Activated naive CD4-positive, alpha-beta T cell treated with anti-CD3 and anti-CD28 coated beads, Interleukin-2, amount 10 ng/mL, durations not matched to agents 7 days and 5 days (primary cell): Measurements from ENCODE around the gene TAMM41.
A peak's percentile ranks its signal among the peaks of the same experiment; 100 is the strongest.
"Not testable (repeated sequence)": the region's sequence is repeated elsewhere in the genome, so short reads cannot be mapped to it uniquely, and the experiment has no call there.

Experiments used
- CTCF ChIA-PET: fragments of 350-600 bp; sonication (Branson Sonifier 250); formaldehyde crosslinking; loops from one replicate; lab custom pipeline; 2021; ENCODE audit warnings: antibody characterized with exemption; lab: Charles Lee
- DNase-seq: peaks from one replicate; pipeline ENCODE4 v3.0.0-alpha.2; 2020
- H3K27ac Mint-ChIP-seq: one replicate; pipeline ENCODE4 v1.8.0; 2021; ENCODE audit warnings: mild to moderate bottlenecking, moderate library complexity, mixed read lengths
- H3K27me3 Mint-ChIP-seq: one replicate; pipeline ENCODE4 v1.8.0; 2021; ENCODE audit warnings: mild to moderate bottlenecking, mixed read lengths
- H3K36me3 Mint-ChIP-seq: one replicate; pipeline ENCODE4 v1.8.0; 2021; ENCODE audit warnings: mixed read lengths
- H3K4me1 Mint-ChIP-seq: one replicate; pipeline ENCODE4 v1.8.0; 2021; ENCODE audit warnings: mixed read lengths
- H3K4me3 Mint-ChIP-seq: one replicate; pipeline ENCODE4 v1.8.0; 2021; ENCODE audit warnings: mild to moderate bottlenecking, moderate library complexity, mixed read lengths
- H3K9me3 Mint-ChIP-seq: one replicate; pipeline ENCODE4 v1.8.0; 2021; ENCODE audit warnings: mixed read lengths

The TAMM41 gene, protein sequence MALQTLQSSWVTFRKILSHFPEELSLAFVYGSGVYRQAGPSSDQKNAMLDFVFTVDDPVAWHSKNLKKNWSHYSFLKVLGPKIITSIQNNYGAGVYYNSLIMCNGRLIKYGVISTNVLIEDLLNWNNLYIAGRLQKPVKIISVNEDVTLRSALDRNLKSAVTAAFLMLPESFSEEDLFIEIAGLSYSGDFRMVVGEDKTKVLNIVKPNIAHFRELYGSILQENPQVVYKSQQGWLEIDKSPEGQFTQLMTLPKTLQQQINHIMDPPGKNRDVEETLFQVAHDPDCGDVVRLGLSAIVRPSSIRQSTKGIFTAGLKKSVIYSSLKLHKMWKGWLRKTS

DNA sequence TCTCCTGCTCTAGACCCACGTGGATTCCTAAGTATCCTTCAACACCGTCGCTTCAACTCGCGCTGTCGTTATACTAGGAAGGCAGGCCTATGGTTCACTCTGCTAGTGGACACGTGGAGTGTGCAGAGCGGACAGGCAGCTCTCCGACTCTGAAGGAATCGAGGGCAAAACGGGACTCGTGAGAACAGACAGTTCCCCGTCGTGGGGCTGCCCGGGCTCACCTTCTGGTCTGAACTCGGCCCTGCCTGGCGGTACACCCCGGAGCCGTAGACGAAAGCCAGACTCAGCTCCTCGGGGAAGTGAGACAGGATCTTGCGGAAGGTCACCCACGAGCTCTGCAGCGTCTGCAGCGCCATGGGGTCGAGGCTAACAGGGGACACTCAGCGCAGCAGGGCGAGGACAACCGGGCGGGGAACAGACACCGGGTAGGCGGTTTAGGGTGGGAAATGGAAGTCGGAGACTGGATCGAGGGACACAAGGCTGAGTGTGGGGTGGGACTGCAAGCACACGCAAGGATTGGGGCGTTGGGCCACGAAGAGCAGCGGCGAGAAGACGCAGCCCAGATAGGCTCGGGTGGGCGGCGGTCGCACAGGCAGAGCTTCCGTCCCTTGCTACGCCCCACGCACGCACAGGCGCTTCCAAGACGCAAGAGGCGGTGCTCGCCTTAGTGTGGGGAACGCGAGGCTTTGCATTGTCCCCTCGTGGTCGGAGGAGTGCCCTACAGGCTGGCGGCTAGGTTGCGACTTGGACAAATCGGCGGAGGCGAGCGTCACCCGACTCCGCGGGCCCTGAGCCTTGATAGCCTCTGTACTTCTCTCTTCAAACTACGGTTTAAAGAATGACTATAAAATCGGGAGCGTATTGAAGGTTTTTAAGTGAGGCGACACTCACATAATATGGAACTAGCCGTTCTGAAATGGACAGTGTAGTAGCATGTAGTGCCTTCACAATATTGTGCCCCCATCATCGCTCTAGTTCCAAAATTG, at the start of gene TAMM41:
TAMM41 (minus strand) TSS at position 605 of the 986 bp plus-strand sequence; CDS start at position 356, 249 bp downstream.
- Mint-ChIP-seq H3K27me3 (peaks cover 3% of the 10 kb centered on the region), H3K9me3 (no peaks in the 10 kb centered on the region), H3K27ac (peak within 1 kb of the TSS; percentile 96), H3K36me3 (peaks cover 25% of the 10 kb centered on the region), H3K4me3 (peak within 1 kb of the TSS; percentile 95), H3K4me1 (peaks cover 26% of the 10 kb centered on the region)
- peak; percentile 93 for DNase-seq
- CTCF ChIA-PET, result interaction anchor here (0.6 to 1.8 kb wide), 9 partner anchors 10 to 467 kb away, joined by 3 to 8 read pairs (median 3); no protein-coding TSS in a partner anchor

DNA sequence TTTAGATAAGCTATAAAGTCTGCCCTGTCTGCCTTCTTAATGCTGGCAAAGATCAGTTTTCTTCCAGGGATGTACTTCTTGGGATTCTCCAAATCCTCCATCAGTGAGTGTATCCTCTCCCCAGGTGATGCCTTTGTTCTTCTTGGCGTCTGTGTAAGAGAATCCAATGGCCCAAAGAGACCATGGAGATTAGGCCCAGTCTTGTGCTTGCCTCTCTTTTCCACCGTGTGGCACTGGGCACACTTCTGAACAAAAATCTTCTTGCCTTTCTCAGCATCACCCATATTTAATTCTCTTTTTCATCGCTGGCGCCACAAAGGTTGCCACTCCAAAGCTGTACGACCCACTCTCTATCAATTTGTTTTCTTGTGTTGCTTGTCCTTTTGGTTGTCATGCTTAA, 32.2 kb upstream of the TAMM41 start:
- CTCF ChIA-PET, result interaction anchor here (0.7 kb wide), 1 partner anchor 241 kb away, joined by 3 read pairs; no protein-coding TSS in a partner anchor
- Mint-ChIP-seq H3K9me3 (no peaks in the 10 kb centered on the region), H3K4me1 (no peaks in the 10 kb centered on the region), H3K4me3 (no peak overlapping the region), H3K27ac (no peak overlapping the region), H3K36me3 (no peaks in the 10 kb centered on the region), H3K27me3 (peaks cover 4% of the 10 kb centered on the region)
- no peak for DNase-seq

DNA sequence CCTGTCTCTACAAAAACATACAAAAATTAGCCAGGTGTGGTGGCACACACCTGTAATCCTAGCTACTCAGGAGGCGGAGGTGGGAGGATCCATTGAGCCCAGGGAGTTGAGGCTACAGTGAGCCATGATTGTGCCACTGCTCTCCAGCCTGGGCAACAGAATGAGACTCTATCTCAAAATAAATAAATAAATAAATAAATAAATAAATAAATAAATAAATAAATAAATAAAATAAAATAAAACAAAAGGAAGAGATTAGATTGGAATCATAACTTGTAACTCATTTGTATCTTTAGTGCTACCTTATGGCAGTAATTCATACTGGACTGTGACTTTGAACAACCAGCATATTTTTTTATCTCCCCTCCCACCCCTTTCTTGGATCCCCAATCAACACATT, 28.0 kb upstream of the TAMM41 start:
- H3K4me1 Mint-ChIP-seq, CTCF ChIA-PET, H3K27ac Mint-ChIP-seq, H3K9me3 Mint-ChIP-seq, H3K36me3 Mint-ChIP-seq, DNase-seq, H3K27me3 Mint-ChIP-seq, H3K4me3 Mint-ChIP-seq: not testable (repeated sequence)

DNA sequence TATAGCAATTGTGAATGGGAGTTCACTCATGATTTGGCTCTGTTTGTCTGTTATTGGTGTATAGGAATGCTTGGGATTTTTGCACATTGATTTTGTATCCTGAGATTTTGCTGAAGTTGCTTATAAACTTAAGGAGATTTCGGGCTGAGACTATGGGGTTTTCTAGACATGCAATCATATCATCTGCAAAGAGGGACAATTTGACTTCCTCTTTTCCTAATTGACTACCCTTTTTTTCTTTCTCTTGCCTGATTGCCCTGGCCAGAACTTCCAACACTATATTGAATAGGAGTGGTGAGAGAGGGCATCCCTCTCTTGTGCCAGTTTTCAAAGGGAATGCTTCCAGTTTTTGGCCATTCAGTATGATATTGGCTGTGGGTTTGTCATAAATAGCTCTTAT, 17.1 kb upstream of the TAMM41 start:
- H3K4me1 Mint-ChIP-seq, H3K36me3 Mint-ChIP-seq, H3K27me3 Mint-ChIP-seq, H3K27ac Mint-ChIP-seq, H3K4me3 Mint-ChIP-seq, H3K9me3 Mint-ChIP-seq, CTCF ChIA-PET, DNase-seq: not testable (repeated sequence)

DNA sequence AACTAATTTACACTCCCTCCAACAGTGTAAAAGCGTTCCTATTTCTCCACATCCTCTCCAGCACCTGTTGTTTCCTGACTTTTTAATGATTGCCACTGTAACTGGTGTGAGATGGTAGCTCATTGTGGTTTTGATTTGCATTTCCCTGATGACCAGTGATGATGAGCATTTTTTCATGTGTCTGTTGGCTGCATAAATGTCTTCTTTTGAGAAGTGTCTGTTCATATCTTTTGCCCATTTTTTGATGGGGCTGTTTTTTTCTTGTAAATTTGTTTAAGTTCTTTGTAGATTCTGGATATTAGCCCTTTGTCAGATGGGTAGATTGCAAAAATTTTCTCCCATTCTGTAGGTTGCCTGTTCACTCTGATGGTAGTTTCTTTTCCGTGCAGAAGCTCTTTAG, 15.9 kb upstream of the TAMM41 start:
- H3K4me3 Mint-ChIP-seq, H3K36me3 Mint-ChIP-seq, CTCF ChIA-PET, H3K4me1 Mint-ChIP-seq, H3K9me3 Mint-ChIP-seq, H3K27me3 Mint-ChIP-seq, H3K27ac Mint-ChIP-seq, DNase-seq: not testable (repeated sequence)

DNA sequence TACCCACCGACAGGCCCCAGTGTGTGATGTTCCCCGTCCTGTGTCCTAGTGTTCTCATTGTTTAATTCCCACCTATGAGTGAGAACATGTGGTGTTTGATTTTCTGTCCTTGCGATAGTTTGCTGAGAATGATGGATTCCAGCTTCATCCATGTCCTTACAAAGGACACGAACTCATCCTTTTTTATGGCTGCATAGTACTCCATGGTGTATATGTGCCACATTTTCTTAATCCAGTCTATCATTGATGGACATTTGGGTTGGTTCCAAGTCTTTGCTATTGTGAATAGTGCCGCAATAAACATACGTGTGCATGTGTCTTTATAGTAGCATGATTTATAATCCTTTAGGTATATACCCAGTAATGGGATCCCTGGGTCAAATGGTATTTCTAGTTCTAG, 15.5 kb upstream of the TAMM41 start:
- H3K27ac Mint-ChIP-seq, H3K4me1 Mint-ChIP-seq, H3K9me3 Mint-ChIP-seq, CTCF ChIA-PET, H3K27me3 Mint-ChIP-seq, H3K4me3 Mint-ChIP-seq, H3K36me3 Mint-ChIP-seq, DNase-seq: not testable (repeated sequence)

DNA sequence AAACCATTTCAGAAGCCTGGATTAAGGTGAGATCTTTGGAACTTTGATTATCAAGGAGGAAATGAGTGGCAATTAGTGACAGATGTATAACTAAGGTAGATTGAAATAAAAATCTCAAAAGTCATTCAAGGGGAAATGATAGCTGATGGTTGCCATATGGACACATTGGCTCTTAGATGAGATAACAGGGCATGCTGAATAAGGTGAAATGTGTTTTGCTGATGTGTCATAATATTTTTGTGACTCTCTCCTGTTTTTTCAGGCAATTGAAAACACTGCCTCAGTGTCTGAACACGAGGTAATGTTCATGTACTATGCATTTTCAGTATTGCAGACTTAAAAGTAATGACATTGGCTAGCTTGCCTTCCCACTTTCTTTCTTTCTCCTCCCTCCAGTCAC, 13.5 kb upstream of the TAMM41 start:
- H3K9me3 Mint-ChIP-seq, H3K27me3 Mint-ChIP-seq, H3K4me1 Mint-ChIP-seq, H3K36me3 Mint-ChIP-seq, DNase-seq, CTCF ChIA-PET, H3K4me3 Mint-ChIP-seq, H3K27ac Mint-ChIP-seq: not testable (repeated sequence)

DNA sequence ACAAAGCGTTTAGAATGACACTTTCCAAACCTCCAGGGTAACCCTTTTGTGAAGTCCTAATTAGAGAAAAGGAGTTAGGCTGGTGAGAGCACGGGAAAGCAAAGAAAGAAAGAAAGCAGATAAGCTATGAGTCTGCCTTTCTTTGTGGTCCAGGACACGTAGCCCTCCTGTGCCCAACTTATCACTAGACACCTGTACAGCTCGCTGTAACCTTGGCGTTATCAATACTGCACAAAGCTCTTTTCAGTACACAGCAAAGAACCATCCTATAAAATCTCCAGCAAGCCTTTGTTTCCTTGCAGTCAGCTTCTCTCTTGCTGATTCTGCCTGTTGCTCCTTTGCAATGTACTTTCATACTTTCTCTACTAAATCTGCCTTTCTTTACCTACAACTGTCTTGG, 6.8 kb upstream of the TAMM41 start:
- CTCF ChIA-PET, result interaction anchor here (0.5 to 0.7 kb wide), 2 partner anchors 539 to 908 kb away, joined by 3 read pairs; no protein-coding TSS in a partner anchor
- no peak overlapping the region for H3K4me3 Mint-ChIP-seq
- no peak for DNase-seq
- H3K9me3 Mint-ChIP-seq, result no peaks in the 10 kb centered on the region
- no peaks in the 10 kb centered on the region for H3K4me1 Mint-ChIP-seq
- no peaks in the 10 kb centered on the region for H3K36me3 Mint-ChIP-seq
- peaks cover 10% of the 10 kb centered on the region for H3K27me3 Mint-ChIP-seq
- H3K27ac Mint-ChIP-seq, result no peak overlapping the region

DNA sequence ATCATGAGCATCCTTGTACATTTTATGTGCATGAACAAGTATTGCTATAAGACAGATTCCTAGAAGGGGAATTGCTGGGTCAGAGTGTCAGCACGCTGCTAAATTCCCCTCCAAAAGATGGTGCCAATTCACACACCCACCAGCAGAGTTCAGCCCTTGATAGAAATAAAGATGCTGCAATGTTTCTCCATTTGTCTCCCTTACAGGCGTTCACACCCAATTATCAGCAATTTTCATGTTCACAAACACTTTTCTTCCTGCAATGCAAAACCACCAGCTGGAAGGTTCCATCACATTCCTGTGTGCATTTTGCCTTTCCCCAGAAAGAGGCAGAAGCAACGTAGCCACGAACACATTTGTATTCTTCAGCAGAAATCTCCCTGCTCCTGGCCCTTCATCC, 3.3 kb upstream of the TAMM41 start:
- H3K27ac Mint-ChIP-seq, result no peak overlapping the region
- H3K4me3 Mint-ChIP-seq, result no peak overlapping the region
- no peaks in the 10 kb centered on the region for H3K9me3 Mint-ChIP-seq
- H3K36me3 Mint-ChIP-seq, result peaks cover 5% of the 10 kb centered on the region
- H3K27me3 Mint-ChIP-seq, result peaks cover 9% of the 10 kb centered on the region
- DNase-seq, result no peak
- H3K4me1 Mint-ChIP-seq, result peaks cover 20% of the 10 kb centered on the region
- CTCF ChIA-PET, result no interaction called here

DNA sequence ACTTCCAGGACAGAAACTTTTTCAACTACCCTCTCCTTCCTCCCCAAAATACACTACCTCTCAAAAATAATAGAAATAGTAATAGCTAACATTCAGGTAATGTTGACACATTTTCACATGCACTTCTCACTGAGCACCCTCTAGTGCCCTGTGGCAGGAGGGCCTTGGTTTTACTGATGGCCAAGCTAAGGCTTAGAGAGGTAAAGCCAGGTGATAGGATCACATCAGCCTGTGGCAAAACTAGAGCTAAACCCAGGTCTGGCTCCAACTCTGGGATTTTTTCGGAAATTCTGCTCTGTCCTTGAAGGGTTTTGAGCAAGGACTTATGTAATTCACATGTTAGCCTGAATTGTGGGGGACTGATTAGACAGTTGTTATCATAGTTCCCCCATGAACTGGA, 922 bp upstream of the TAMM41 start:
- Mint-ChIP-seq H3K27me3 (peaks cover 3% of the 10 kb centered on the region), H3K4me3 (peak overlapping the region; percentile 95), H3K4me1 (peaks cover 26% of the 10 kb centered on the region), H3K27ac (no peak overlapping the region), H3K36me3 (peaks cover 18% of the 10 kb centered on the region), H3K9me3 (no peaks in the 10 kb centered on the region)
- peak; percentile 27 for DNase-seq
- CTCF ChIA-PET, result interaction anchor here (0.8 to 1.8 kb wide), 7 partner anchors 11 to 329 kb away, joined by 3 to 8 read pairs (median 4); no protein-coding TSS in a partner anchor

DNA sequence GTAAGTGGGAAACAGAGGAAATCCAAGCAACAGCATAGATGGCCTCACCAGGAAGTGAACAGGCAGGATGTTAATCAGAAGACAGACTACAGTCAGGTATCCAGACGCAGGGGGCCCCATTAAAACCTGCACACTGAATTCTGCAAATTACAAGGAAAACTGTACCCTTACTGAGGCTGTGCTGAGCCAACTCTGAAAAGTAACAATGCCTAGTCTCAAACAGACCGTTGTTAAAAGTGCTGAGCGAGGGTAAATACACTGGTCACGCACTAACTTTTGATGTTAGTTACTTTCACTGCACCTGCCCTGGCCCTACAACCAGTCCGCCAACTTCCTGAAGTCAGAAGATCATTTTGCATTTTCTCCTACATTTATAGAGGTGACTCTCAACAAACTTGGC, 1.0 kb downstream of the TAMM41 start:
- peak overlapping the region; percentile 96 for H3K27ac Mint-ChIP-seq
- peaks cover 3% of the 10 kb centered on the region for H3K27me3 Mint-ChIP-seq
- no peaks in the 10 kb centered on the region for H3K9me3 Mint-ChIP-seq
- peak; percentile 33 for DNase-seq
- H3K4me3 Mint-ChIP-seq, result peak overlapping the region; percentile 95
- H3K4me1 Mint-ChIP-seq, result peaks cover 26% of the 10 kb centered on the region
- CTCF ChIA-PET, result interaction anchor here (1.6 kb wide), 1 partner anchor 11 kb away, joined by 4 read pairs; no protein-coding TSS in a partner anchor
- peaks cover 26% of the 10 kb centered on the region for H3K36me3 Mint-ChIP-seq

DNA sequence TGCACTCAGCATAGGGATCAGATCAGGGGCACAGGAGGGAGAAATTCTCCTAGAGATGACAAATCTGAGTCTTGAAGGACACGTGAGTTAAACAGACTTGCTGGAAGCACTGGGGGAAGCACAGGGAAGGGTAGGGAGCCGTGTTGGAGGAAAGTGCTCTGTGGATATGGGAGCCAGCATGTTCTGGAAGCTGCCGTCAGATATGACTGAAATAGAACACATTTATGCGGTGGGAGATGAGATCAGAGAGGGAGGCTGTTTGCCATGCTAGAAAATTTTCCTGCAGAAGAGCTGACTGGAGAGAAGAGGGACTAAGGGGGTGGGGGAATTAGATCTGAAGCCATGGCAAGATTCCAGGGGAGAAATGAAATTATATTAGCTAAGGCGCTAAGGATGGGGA, 1.8 kb downstream of the TAMM41 start:
- no peak for DNase-seq
- CTCF ChIA-PET, result interaction anchor here (1.2 to 1.4 kb wide), 2 partner anchors 11 to 997 kb away, joined by 3 to 4 read pairs; no protein-coding TSS in a partner anchor
- Mint-ChIP-seq H3K9me3 (peaks cover 1% of the 10 kb centered on the region), H3K4me3 (peak overlapping the region; percentile 95), H3K36me3 (peaks cover 33% of the 10 kb centered on the region), H3K27me3 (no peaks in the 10 kb centered on the region), H3K27ac (peak overlapping the region; percentile 96), H3K4me1 (peaks cover 26% of the 10 kb centered on the region)

DNA sequence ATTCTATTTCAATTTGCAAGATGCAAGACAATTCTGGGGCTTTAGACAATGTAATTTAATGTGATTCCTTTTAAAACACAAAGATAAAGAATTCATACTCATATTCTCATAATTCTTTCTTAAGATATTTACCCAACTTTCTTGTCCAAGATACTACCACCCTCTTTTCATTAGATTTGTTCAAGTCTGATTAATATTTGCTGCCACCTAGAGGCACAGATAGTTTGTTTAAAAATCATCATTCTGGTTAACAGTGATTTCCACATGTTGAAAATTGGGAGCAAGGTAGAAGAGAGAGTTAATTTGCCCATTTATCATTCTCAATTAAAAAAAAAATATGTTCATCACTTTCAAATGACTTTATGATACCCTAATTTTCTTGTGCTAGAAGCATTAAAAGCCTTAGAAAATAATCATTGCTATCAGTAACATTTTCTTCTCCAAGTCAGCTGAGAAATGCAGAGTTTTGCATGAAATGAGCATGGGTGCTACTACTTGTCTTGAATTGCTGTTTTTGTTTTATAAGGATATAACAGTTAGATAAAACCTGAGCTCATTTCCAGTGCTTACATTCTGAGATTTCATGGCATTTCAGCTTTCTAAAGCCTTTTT, 11.6 kb downstream of the TAMM41 start:
- Mint-ChIP-seq H3K9me3 (peaks cover 4% of the 10 kb centered on the region), H3K36me3 (peaks cover 39% of the 10 kb centered on the region), H3K4me1 (no peaks in the 10 kb centered on the region), H3K27ac (no peak overlapping the region), H3K27me3 (no peaks in the 10 kb centered on the region), H3K4me3 (no peak overlapping the region)
- no peak for DNase-seq
- CTCF ChIA-PET, result interaction anchor here (1.0 to 2.1 kb wide), 5 partner anchors 11 to 628 kb away, joined by 3 to 8 read pairs (median 4); partner anchors contain the start of gene TAMM41
